ENCODE data around the gene RPL29.

RPL29 gene

DNA sequence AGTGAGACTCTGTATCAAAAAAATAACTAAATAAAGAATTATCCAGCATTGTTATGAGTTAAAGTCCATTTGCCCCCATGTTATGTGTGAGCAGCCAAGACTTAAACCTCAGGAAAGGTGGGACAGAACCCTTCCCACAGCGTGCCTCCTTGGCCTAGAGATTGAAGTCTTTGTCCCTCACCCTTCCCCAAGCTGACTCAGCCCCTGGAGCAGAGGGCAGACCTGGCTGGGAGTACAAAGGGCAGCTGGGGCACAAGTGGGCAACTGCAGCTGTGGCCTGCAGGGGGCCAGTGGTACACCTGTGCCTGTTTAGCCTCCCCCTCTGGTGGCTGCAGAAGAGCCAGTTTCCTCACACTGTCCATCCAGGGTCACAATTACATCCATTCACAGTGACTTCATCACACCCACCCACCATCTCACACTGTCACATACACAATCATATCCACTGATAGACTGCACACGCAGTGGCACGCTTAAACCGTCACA, 13.3 kb downstream of the RPL29 start:
- Histone ChIP-seq H3K4me1 (ENCODE audit: control insufficient read depth, insufficient read depth, low read length, unreplicated experiment) (peaks cover 14% of the 10 kb centered on the region), H3K36me3 (ENCODE audit: insufficient read depth, low read length) (no peaks in the 10 kb centered on the region), H2AFZ (ENCODE audit: low read length, unreplicated experiment) (peak overlapping the region; percentile 40), H3K4me3 (ENCODE audit: low read depth, low read length) (peak overlapping the region; percentile 85), H3K27me3 (ENCODE audit: insufficient read depth, low read length) (no peaks in the 10 kb centered on the region), H3K27ac (ENCODE audit: low read depth, low read length) (peak overlapping the region; percentile 77), H3K79me2 (ENCODE audit: control insufficient read depth, insufficient read depth, low read length, unreplicated experiment) (peaks cover 13% of the 10 kb centered on the region)

DNA sequence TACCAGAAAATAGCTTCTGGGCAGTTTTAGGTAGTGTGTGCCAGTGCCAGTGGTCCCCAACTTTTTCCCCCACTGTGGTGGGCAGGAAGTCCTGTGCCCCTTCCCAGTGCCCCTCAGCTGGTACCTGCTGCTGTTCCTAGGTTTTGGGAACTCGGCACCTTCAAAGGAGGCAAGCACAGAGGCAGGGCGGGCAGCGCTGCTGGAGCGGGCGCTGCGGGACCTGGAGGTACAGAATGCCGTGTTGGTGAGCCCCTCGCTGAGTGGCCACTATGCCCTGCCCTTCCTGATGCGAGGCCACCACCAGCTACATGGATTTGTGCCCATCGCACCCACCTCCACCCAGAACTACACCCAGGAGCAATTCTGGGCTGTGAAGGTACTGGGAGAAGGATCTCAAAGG, 15.4 kb downstream of the RPL29 start:
- Histone ChIP-seq H2AFZ (ENCODE audit: low read length, unreplicated experiment) (no peak overlapping the region), H3K4me3 (ENCODE audit: low read depth, low read length) (no peak overlapping the region), H3K27ac (ENCODE audit: low read depth, low read length) (no peak overlapping the region), H3K79me2 (ENCODE audit: control insufficient read depth, insufficient read depth, low read length, unreplicated experiment) (peaks cover 13% of the 10 kb centered on the region), H3K36me3 (ENCODE audit: insufficient read depth, low read length) (no peaks in the 10 kb centered on the region), H3K27me3 (ENCODE audit: insufficient read depth, low read length) (no peaks in the 10 kb centered on the region), H3K4me1 (ENCODE audit: control insufficient read depth, insufficient read depth, low read length, unreplicated experiment) (peaks cover 23% of the 10 kb centered on the region)

GRCh38 chr3:51978143-51978502, 17.6 kb downstream of the RPL29 start:
- no peak overlapping the region for H3K27ac ChIP-seq (ENCODE audit: low read depth, low read length)
- no peak overlapping the region for H2AFZ ChIP-seq (ENCODE audit: low read length, unreplicated experiment)
- no peak overlapping the region for H3K4me3 ChIP-seq (ENCODE audit: low read depth, low read length)
- no peaks in the 10 kb centered on the region for H3K27me3 ChIP-seq (ENCODE audit: insufficient read depth, low read length)
- peaks cover 11% of the 10 kb centered on the region for H3K79me2 ChIP-seq (ENCODE audit: control insufficient read depth, insufficient read depth, low read length, unreplicated experiment)
- H3K36me3 ChIP-seq (ENCODE audit: insufficient read depth, low read length) = no peaks in the 10 kb centered on the region
- peaks cover 23% of the 10 kb centered on the region for H3K4me1 ChIP-seq (ENCODE audit: control insufficient read depth, insufficient read depth, low read length, unreplicated experiment)

DNA sequence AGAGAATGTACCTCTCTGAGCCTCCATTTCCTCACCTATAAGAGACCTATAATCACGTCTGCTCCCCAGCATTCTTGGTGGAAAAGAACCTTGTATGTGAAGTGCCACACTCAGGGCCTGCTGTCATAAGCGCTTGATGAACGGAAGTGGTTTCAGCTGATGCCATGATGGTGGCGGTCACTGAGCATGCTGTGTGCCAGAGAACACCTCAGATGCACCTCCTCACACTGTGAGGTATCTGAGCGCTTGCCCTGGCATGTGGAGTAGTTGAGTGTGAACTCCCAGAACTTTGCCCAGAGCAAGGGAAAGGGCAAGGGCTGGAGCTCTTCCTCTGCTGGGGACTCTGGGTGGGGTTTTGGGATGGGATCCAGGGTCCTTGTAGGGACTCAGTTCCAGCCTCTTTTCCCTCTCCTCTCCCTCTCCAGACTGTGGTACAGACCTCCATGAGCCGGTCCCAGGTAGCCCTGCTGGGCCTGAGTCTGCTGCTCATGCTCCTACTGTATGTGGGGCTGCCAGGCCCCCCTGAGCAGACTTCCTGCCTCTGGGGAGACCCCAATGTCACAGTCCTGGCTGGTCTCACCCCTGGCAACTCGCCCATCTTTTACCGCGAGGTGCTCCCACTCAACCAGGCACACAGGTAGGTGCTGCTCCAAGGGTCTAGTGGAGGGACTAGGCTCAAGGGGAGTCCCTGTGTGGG, 18.1 kb downstream of the RPL29 start:
- Histone ChIP-seq H3K27ac (ENCODE audit: low read depth, low read length) (no peak overlapping the region), H3K79me2 (ENCODE audit: control insufficient read depth, insufficient read depth, low read length, unreplicated experiment) (peaks cover 11% of the 10 kb centered on the region), H3K36me3 (ENCODE audit: insufficient read depth, low read length) (no peaks in the 10 kb centered on the region), H2AFZ (ENCODE audit: low read length, unreplicated experiment) (no peak overlapping the region), H3K4me3 (ENCODE audit: low read depth, low read length) (no peak overlapping the region), H3K4me1 (ENCODE audit: control insufficient read depth, insufficient read depth, low read length, unreplicated experiment) (peaks cover 23% of the 10 kb centered on the region), H3K27me3 (ENCODE audit: insufficient read depth, low read length) (no peaks in the 10 kb centered on the region)

DNA sequence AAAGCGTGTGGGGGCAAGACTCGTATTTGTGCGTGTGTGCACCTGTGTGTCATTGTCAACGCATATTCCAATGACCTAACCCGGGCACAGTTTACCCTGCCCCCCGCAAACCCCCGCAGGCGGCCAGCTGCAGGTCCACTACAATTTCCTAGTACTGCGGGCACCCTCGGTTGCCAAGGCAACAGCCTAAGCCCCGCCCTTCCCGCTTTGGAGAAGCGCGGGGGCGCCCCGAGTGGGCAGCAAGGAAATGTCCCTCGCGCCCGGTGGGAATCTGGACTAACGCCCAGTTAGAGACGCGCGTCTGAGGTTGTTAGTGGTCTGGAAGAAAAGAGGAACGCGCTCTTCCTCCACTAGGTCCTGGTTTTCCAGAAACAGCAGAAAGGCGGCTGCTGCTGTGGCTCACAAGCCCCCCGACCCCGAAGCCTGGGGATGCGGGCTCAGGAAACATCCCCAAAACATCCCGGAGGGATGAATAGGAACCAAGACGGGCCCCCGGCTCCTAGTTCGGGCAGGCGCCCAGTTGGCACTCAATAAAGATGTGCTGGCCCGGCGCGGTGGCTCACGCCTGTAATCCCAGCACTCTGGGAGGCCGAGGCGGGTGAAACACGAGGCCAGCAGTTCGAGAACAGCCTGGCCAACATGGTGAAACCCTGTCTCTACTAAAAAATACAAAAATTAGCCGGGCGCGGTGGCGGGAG, 19.7 kb downstream of the RPL29 start:
- peaks cover 7% of the 10 kb centered on the region for H3K79me2 ChIP-seq (ENCODE audit: control insufficient read depth, insufficient read depth, low read length, unreplicated experiment)
- no peak overlapping the region for H3K27ac ChIP-seq (ENCODE audit: low read depth, low read length)
- no peaks in the 10 kb centered on the region for H3K36me3 ChIP-seq (ENCODE audit: insufficient read depth, low read length)
- H2AFZ ChIP-seq (ENCODE audit: low read length, unreplicated experiment) = no peak overlapping the region
- H3K4me3 ChIP-seq (ENCODE audit: low read depth, low read length) = peak overlapping the region; percentile 93
- H3K4me1 ChIP-seq (ENCODE audit: control insufficient read depth, insufficient read depth, low read length, unreplicated experiment) = peaks cover 18% of the 10 kb centered on the region
- no peaks in the 10 kb centered on the region for H3K27me3 ChIP-seq (ENCODE audit: insufficient read depth, low read length)

- Histone ChIP-seq H3K4me3 (ENCODE audit: low read depth, low read length) (peak within 1 kb of the TSS; percentile 93), H3K27me3 (ENCODE audit: insufficient read depth, low read length) (no peaks in the 10 kb centered on the region), H3K4me1 (ENCODE audit: control insufficient read depth, insufficient read depth, low read length, unreplicated experiment) (peaks cover 18% of the 10 kb centered on the region), H2AFZ (ENCODE audit: low read length, unreplicated experiment) (peak within 1 kb of the TSS; percentile 68), H3K36me3 (ENCODE audit: insufficient read depth, low read length) (no peaks in the 10 kb centered on the region), H3K79me2 (ENCODE audit: control insufficient read depth, insufficient read depth, low read length, unreplicated experiment) (peaks cover 6% of the 10 kb centered on the region), H3K27ac (ENCODE audit: low read depth, low read length) (no peak within 1 kb of the TSS; the same call in 1 of the 2 replicates)
Measured at GRCh38 chr3:51974963-51975851, 20.5 kb downstream of the RPL29 start, which contains the start of gene ABHD14A. Gene ABHD14A, plus strand, starts transcription at chr3:51975064. Its CDS starts 72 bp downstream, at chr3:51975136.

GRCh38 chr3:51974277-51974962, 21.3 kb downstream of the RPL29 start:
- no peaks in the 10 kb centered on the region for H3K27me3 ChIP-seq (ENCODE audit: insufficient read depth, low read length)
- peaks cover 18% of the 10 kb centered on the region for H3K4me1 ChIP-seq (ENCODE audit: control insufficient read depth, insufficient read depth, low read length, unreplicated experiment)
- H3K27ac ChIP-seq (ENCODE audit: low read depth, low read length) = no peak overlapping the region; the same call in 1 of the 2 replicates
- H3K79me2 ChIP-seq (ENCODE audit: control insufficient read depth, insufficient read depth, low read length, unreplicated experiment) = peaks cover 6% of the 10 kb centered on the region
- peak overlapping the region; percentile 93 for H3K4me3 ChIP-seq (ENCODE audit: low read depth, low read length)
- H2AFZ ChIP-seq (ENCODE audit: low read length, unreplicated experiment) = peak overlapping the region; percentile 68
- no peaks in the 10 kb centered on the region for H3K36me3 ChIP-seq (ENCODE audit: insufficient read depth, low read length)

- peaks cover 25% of the 10 kb centered on the region for H3K4me1 ChIP-seq (ENCODE audit: control insufficient read depth, insufficient read depth, low read length, unreplicated experiment)
- no peaks in the 10 kb centered on the region for H3K27me3 ChIP-seq (ENCODE audit: insufficient read depth, low read length)
- H3K4me3 ChIP-seq (ENCODE audit: low read depth, low read length) = no peak overlapping the region
- peaks cover 13% of the 10 kb centered on the region for H3K79me2 ChIP-seq (ENCODE audit: control insufficient read depth, insufficient read depth, low read length, unreplicated experiment)
- no peak overlapping the region for H2AFZ ChIP-seq (ENCODE audit: low read length, unreplicated experiment)
- H3K27ac ChIP-seq (ENCODE audit: low read depth, low read length) = no peak overlapping the region
- H3K36me3 ChIP-seq (ENCODE audit: insufficient read depth, low read length) = no peaks in the 10 kb centered on the region
Measured at GRCh38 chr3:51971350-51971749, 24.3 kb downstream of the RPL29 start.

- H3K4me1 ChIP-seq (ENCODE audit: control insufficient read depth, insufficient read depth, low read length, unreplicated experiment) = peaks cover 27% of the 10 kb centered on the region
- no peaks in the 10 kb centered on the region for H3K36me3 ChIP-seq (ENCODE audit: insufficient read depth, low read length)
- H3K27ac ChIP-seq (ENCODE audit: low read depth, low read length) = no peak overlapping the region
- H3K79me2 ChIP-seq (ENCODE audit: control insufficient read depth, insufficient read depth, low read length, unreplicated experiment) = peaks cover 19% of the 10 kb centered on the region
- no peak overlapping the region for H3K4me3 ChIP-seq (ENCODE audit: low read depth, low read length)
- H2AFZ ChIP-seq (ENCODE audit: low read length, unreplicated experiment) = no peak overlapping the region
- H3K27me3 ChIP-seq (ENCODE audit: insufficient read depth, low read length) = no peaks in the 10 kb centered on the region
Measured at GRCh38 chr3:51970606-51971300, 24.9 kb downstream of the RPL29 start.

Measured in ACC112 (cell line).